Measurements from ENCODE around the gene GLRB.
"Not testable (repeated sequence)": the region's sequence is repeated elsewhere in the genome, so short reads cannot be mapped to it uniquely, and the experiment has no call there.

Gene GLRB

GRCh38 chr4:157128395-157128794 is 52.4 kb downstream of the GLRB start:
- Histone ChIP-seq H3K27me3 (ENCODE audit: control insufficient read depth, insufficient read depth, low read length) (no peaks in the 10 kb centered on the region), H3K9ac (ENCODE audit: low read length) (no peak overlapping the region), H3K36me3 (ENCODE audit: control insufficient read depth, low read depth, low read length) (no peaks in the 10 kb centered on the region), H3K4me3 (ENCODE audit: low read length) (no peak overlapping the region), H3K9me3 (ENCODE audit: control insufficient read depth, low read depth, low read length) (no peaks in the 10 kb centered on the region), H3K27ac (ENCODE audit: low read length) (no peak overlapping the region), H3K4me1 (ENCODE audit: control insufficient read depth, low read depth, low read length) (no peaks in the 10 kb centered on the region)

- Histone ChIP-seq H3K9me3 (ENCODE audit: control insufficient read depth, low read depth, low read length) (no peaks in the 10 kb centered on the region), H3K4me1 (ENCODE audit: control insufficient read depth, low read depth, low read length) (no peaks in the 10 kb centered on the region), H3K27me3 (ENCODE audit: control insufficient read depth, insufficient read depth, low read length) (no peaks in the 10 kb centered on the region), H3K36me3 (ENCODE audit: control insufficient read depth, low read depth, low read length) (no peaks in the 10 kb centered on the region), H3K4me3 (ENCODE audit: low read length) (no peak overlapping the region), H3K27ac (ENCODE audit: low read length) (no peak overlapping the region), H3K9ac (ENCODE audit: low read length) (no peak overlapping the region)
These were observed 66.0 kb downstream of the GLRB start for GRCh38 chr4:157141976-157142375.

GRCh38 chr4:157143369-157143768 is 67.4 kb downstream of the GLRB start:
- no peak overlapping the region for H3K9ac ChIP-seq (ENCODE audit: low read length)
- no peaks in the 10 kb centered on the region for H3K27me3 ChIP-seq (ENCODE audit: control insufficient read depth, insufficient read depth, low read length)
- no peaks in the 10 kb centered on the region for H3K4me1 ChIP-seq (ENCODE audit: control insufficient read depth, low read depth, low read length)
- H3K27ac ChIP-seq (ENCODE audit: low read length) = no peak overlapping the region
- no peaks in the 10 kb centered on the region for H3K9me3 ChIP-seq (ENCODE audit: control insufficient read depth, low read depth, low read length)
- H3K36me3 ChIP-seq (ENCODE audit: control insufficient read depth, low read depth, low read length) = no peaks in the 10 kb centered on the region
- H3K4me3 ChIP-seq (ENCODE audit: low read length) = no peak overlapping the region

- no peak overlapping the region for H3K4me3 ChIP-seq (ENCODE audit: low read length)
- no peaks in the 10 kb centered on the region for H3K36me3 ChIP-seq (ENCODE audit: control insufficient read depth, low read depth, low read length)
- no peak overlapping the region for H3K27ac ChIP-seq (ENCODE audit: low read length)
- no peaks in the 10 kb centered on the region for H3K9me3 ChIP-seq (ENCODE audit: control insufficient read depth, low read depth, low read length)
- H3K4me1 ChIP-seq (ENCODE audit: control insufficient read depth, low read depth, low read length) = no peaks in the 10 kb centered on the region
- H3K9ac ChIP-seq (ENCODE audit: low read length) = no peak overlapping the region
- no peaks in the 10 kb centered on the region for H3K27me3 ChIP-seq (ENCODE audit: control insufficient read depth, insufficient read depth, low read length)
These were observed 75.8 kb downstream of the GLRB start for GRCh38 chr4:157151711-157152110.

GRCh38 chr4:157165935-157166610 is 90.1 kb downstream of the GLRB start:
- Histone ChIP-seq H3K27ac (ENCODE audit: low read length) (no peak overlapping the region), H3K9ac (ENCODE audit: low read length) (no peak overlapping the region), H3K36me3 (ENCODE audit: control insufficient read depth, low read depth, low read length) (no peaks in the 10 kb centered on the region), H3K4me1 (ENCODE audit: control insufficient read depth, low read depth, low read length) (no peaks in the 10 kb centered on the region), H3K4me3 (ENCODE audit: low read length) (no peak overlapping the region), H3K9me3 (ENCODE audit: control insufficient read depth, low read depth, low read length) (no peaks in the 10 kb centered on the region), H3K27me3 (ENCODE audit: control insufficient read depth, insufficient read depth, low read length) (no peaks in the 10 kb centered on the region)

- H3K27ac ChIP-seq (ENCODE audit: low read length) = no peak overlapping the region
- H3K4me1 ChIP-seq (ENCODE audit: control insufficient read depth, low read depth, low read length) = no peaks in the 10 kb centered on the region
- H3K4me3 ChIP-seq (ENCODE audit: low read length) = no peak overlapping the region
- H3K9me3 ChIP-seq (ENCODE audit: control insufficient read depth, low read depth, low read length) = no peaks in the 10 kb centered on the region
- H3K36me3 ChIP-seq (ENCODE audit: control insufficient read depth, low read depth, low read length) = no peaks in the 10 kb centered on the region
- no peak overlapping the region for H3K9ac ChIP-seq (ENCODE audit: low read length)
- H3K27me3 ChIP-seq (ENCODE audit: control insufficient read depth, insufficient read depth, low read length) = no peaks in the 10 kb centered on the region
These were observed 94.4 kb downstream of the GLRB start for GRCh38 chr4:157170321-157170720.

GRCh38 chr4:157172011-157172410 is 96.1 kb downstream of the GLRB start:
- Histone ChIP-seq H3K4me1 (ENCODE audit: control insufficient read depth, low read depth, low read length) (no peaks in the 10 kb centered on the region), H3K9me3 (ENCODE audit: control insufficient read depth, low read depth, low read length) (no peaks in the 10 kb centered on the region), H3K9ac (ENCODE audit: low read length) (no peak overlapping the region), H3K36me3 (ENCODE audit: control insufficient read depth, low read depth, low read length) (no peaks in the 10 kb centered on the region), H3K4me3 (ENCODE audit: low read length) (no peak overlapping the region), H3K27me3 (ENCODE audit: control insufficient read depth, insufficient read depth, low read length) (no peaks in the 10 kb centered on the region), H3K27ac (ENCODE audit: low read length) (no peak overlapping the region)

GRCh38 chr4:157180268-157180667 is 104.3 kb downstream of the GLRB start:
- not testable (repeated sequence) for H3K36me3 ChIP-seq (ENCODE audit: control insufficient read depth, low read depth, low read length); H3K27me3 ChIP-seq (ENCODE audit: control insufficient read depth, insufficient read depth, low read length); H3K4me3 ChIP-seq (ENCODE audit: low read length); H3K9ac ChIP-seq (ENCODE audit: low read length); H3K4me1 ChIP-seq (ENCODE audit: control insufficient read depth, low read depth, low read length); H3K9me3 ChIP-seq (ENCODE audit: control insufficient read depth, low read depth, low read length); H3K27ac ChIP-seq (ENCODE audit: low read length)

GRCh38 chr4:157184300-157184699 is 108.3 kb downstream of the GLRB start:
- no peaks in the 10 kb centered on the region for H3K27me3 ChIP-seq (ENCODE audit: control insufficient read depth, insufficient read depth, low read length)
- no peak overlapping the region for H3K27ac ChIP-seq (ENCODE audit: low read length)
- H3K9ac ChIP-seq (ENCODE audit: low read length) = no peak overlapping the region
- H3K4me1 ChIP-seq (ENCODE audit: control insufficient read depth, low read depth, low read length) = peaks cover 7% of the 10 kb centered on the region
- H3K36me3 ChIP-seq (ENCODE audit: control insufficient read depth, low read depth, low read length) = no peaks in the 10 kb centered on the region
- no peaks in the 10 kb centered on the region for H3K9me3 ChIP-seq (ENCODE audit: control insufficient read depth, low read depth, low read length)
- no peak overlapping the region for H3K4me3 ChIP-seq (ENCODE audit: low read length)

GRCh38 chr4:157185363-157185762 is 109.4 kb downstream of the GLRB start:
- Histone ChIP-seq H3K27me3 (ENCODE audit: control insufficient read depth, insufficient read depth, low read length) (no peaks in the 10 kb centered on the region), H3K9ac (ENCODE audit: low read length) (no peak overlapping the region), H3K27ac (ENCODE audit: low read length) (no peak overlapping the region), H3K4me3 (ENCODE audit: low read length) (no peak overlapping the region), H3K4me1 (ENCODE audit: control insufficient read depth, low read depth, low read length) (peaks cover 7% of the 10 kb centered on the region), H3K9me3 (ENCODE audit: control insufficient read depth, low read depth, low read length) (no peaks in the 10 kb centered on the region), H3K36me3 (ENCODE audit: control insufficient read depth, low read depth, low read length) (no peaks in the 10 kb centered on the region)

GRCh38 chr4:157195374-157195773 is 119.4 kb downstream of the GLRB start:
- Histone ChIP-seq H3K9ac (ENCODE audit: low read length) (no peak overlapping the region), H3K27ac (ENCODE audit: low read length) (no peak overlapping the region), H3K36me3 (ENCODE audit: control insufficient read depth, low read depth, low read length) (no peaks in the 10 kb centered on the region), H3K4me3 (ENCODE audit: low read length) (no peak overlapping the region), H3K9me3 (ENCODE audit: control insufficient read depth, low read depth, low read length) (no peaks in the 10 kb centered on the region), H3K4me1 (ENCODE audit: control insufficient read depth, low read depth, low read length) (peaks cover 6% of the 10 kb centered on the region), H3K27me3 (ENCODE audit: control insufficient read depth, insufficient read depth, low read length) (no peaks in the 10 kb centered on the region)

GRCh38 chr4:157196046-157196445 is 120.1 kb downstream of the GLRB start:
- Histone ChIP-seq H3K27me3 (ENCODE audit: control insufficient read depth, insufficient read depth, low read length) (no peaks in the 10 kb centered on the region), H3K4me3 (ENCODE audit: low read length) (no peak overlapping the region), H3K27ac (ENCODE audit: low read length) (no peak overlapping the region), H3K9ac (ENCODE audit: low read length) (no peak overlapping the region), H3K4me1 (ENCODE audit: control insufficient read depth, low read depth, low read length) (peaks cover 6% of the 10 kb centered on the region), H3K9me3 (ENCODE audit: control insufficient read depth, low read depth, low read length) (no peaks in the 10 kb centered on the region), H3K36me3 (ENCODE audit: control insufficient read depth, low read depth, low read length) (no peaks in the 10 kb centered on the region)

Measured in iPS-18a (cell line).